HG03045 (cell line): ENCODE data around the gene ANKRD13C.
A peak's percentile ranks its signal among the peaks of the same experiment; 100 is the strongest.

Experiments used
- ATAC-seq: cut with Tn5 transposase; IDR thresholded peaks from one replicate; pipeline ENCODE4 v1.9.1; 2021; ENCODE audit warnings: mild to moderate bottlenecking, moderate library complexity; ENCODE audit not compliant: unreplicated experiment

ANKRD13C gene

GRCh38 chr1:70221238-70222121 lies 133.0 kb downstream of the ANKRD13C start, which contains the start of gene SRSF11:
Gene SRSF11 (plus strand): TSS chr1:70221380. CDS start chr1:70221637, 257 bp downstream.
- peak; percentile 97 for ATAC-seq

GRCh38 chr1:70220517-70221237 lies 133.8 kb downstream of the ANKRD13C start:
- ATAC-seq, result peak; percentile 1

GRCh38 chr1:70220015-70220414 lies 134.5 kb downstream of the ANKRD13C start:
- no peak for ATAC-seq

GRCh38 chr1:70211541-70211940 lies 143.0 kb downstream of the ANKRD13C start:
- no peak for ATAC-seq

- ATAC-seq, result no peak
These were observed 143.7 kb downstream of the ANKRD13C start for GRCh38 chr1:70210820-70211219.
